C4-2B (cell line): ENCODE data around the gene TPRA1.

Experiments used
- H3K27ac ChIP-seq: fragments of 450-650 bp; 2 replicates; pipeline ENCODE4 v1.5.1; 2017
- ZFX ChIP-seq: fragments of 450-650 bp; IDR thresholded peaks from 2 replicates; pipeline ENCODE4 v1.6.1; 2017
- TF ChIP-seq, protein P1 (sequence below): fragments of 450-650 bp; conservative IDR thresholded peaks from 2 replicates; pipeline ENCODE4 v1.5.1; 2017; ENCODE audit warnings: mild to moderate bottlenecking

TPRA1 gene

DNA sequence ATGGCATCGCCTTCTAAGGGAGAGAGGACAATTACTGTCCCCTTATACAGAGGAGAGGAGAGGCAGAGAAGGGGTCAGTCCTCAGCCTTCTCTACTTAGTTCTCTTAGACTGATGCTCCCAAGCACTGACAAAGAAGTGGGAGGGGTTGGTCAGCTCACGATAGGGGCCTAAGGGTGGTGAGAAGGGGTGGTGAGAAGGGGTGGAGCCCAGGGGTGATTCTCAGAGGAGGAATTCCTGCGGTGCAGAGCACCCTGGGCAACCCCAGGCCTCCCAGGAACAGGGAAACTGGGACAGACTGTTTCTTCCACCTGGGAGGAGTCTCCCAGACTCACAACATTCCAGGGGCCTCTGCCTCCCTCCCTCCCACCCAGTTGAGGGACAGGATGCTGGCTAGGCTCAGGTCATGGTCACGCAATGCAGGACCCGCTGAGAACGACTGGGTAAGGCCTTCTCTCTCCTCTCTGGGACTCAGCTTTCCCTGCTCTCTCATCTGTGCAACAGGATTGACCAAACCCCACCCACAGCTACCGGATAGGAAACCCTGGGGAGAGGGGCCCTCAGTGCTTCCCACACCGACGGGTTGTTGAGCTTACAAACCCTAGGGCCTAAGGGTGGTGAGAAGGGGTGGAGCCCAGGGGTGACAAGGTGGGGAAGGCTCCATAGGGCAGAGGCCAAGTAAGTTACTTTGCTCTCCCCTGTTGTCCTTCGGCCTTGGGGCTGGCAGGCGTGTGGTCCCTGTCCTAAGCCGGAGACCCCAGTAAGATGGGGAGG, 1.5 kb downstream of the TPRA1 start:
- H3K27ac ChIP-seq, result peak overlapping the region; percentile 93
- no peak for TF ChIP-seq ZFX
- TF ChIP-seq, protein P1, sequence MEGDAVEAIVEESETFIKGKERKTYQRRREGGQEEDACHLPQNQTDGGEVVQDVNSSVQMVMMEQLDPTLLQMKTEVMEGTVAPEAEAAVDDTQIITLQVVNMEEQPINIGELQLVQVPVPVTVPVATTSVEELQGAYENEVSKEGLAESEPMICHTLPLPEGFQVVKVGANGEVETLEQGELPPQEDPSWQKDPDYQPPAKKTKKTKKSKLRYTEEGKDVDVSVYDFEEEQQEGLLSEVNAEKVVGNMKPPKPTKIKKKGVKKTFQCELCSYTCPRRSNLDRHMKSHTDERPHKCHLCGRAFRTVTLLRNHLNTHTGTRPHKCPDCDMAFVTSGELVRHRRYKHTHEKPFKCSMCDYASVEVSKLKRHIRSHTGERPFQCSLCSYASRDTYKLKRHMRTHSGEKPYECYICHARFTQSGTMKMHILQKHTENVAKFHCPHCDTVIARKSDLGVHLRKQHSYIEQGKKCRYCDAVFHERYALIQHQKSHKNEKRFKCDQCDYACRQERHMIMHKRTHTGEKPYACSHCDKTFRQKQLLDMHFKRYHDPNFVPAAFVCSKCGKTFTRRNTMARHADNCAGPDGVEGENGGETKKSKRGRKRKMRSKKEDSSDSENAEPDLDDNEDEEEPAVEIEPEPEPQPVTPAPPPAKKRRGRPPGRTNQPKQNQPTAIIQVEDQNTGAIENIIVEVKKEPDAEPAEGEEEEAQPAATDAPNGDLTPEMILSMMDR, result no peak

DNA sequence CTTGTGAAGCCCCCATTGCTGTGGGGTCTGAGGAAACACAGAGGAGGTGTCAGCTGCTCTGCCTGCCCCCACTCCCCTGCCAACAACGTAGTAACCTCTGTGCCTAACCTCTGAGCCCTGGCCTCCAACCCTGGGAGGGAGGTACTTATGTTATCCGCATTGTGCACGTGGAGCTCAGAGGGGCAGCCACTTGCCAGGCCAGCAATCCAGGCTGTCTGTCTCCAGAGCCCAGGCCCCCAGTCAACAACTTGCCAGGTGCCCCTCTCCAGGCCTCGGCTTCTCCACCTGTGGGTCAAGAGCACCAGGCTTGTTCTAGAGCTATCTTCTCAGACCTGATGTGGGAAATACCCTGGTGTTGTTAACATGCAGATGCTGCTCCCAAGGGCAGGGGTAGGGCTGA, 2.7 kb downstream of the TPRA1 start:
- TF ChIP-seq, protein P1, result no peak
- TF ChIP-seq ZFX, result no peak
- no peak overlapping the region for H3K27ac ChIP-seq

DNA sequence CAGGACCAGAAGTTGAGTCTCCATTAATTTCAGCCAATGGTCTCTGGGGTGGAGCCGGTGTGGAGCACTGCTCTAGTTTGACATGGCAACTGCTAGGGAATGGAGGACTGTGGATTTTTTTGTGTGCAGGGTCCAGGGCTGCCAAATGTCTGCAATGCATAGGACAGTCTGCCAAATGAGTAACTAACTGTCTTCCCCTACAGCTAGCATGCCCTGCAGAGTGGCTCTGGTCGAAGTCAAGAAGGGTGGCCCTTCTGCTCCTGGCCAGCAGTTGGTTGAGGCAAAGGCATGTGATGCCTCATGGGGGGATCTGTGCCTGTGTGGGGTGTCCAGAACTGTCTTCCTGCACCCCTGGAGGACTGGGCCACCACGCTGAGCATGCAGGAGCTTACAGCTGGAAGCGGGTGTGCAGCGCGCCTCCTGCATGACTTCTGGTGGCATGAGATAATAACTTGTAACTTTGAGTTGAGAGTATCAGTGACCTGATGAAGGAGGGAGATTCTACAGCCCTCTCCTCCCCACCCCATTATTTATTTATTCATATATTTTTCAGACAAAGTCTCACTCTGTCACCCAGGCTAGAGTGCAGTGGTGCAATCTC, 4.6 kb downstream of the TPRA1 start:
- H3K27ac ChIP-seq, result no peak overlapping the region
- TF ChIP-seq ZFX, result no peak
- TF ChIP-seq, protein P1, result no peak

DNA sequence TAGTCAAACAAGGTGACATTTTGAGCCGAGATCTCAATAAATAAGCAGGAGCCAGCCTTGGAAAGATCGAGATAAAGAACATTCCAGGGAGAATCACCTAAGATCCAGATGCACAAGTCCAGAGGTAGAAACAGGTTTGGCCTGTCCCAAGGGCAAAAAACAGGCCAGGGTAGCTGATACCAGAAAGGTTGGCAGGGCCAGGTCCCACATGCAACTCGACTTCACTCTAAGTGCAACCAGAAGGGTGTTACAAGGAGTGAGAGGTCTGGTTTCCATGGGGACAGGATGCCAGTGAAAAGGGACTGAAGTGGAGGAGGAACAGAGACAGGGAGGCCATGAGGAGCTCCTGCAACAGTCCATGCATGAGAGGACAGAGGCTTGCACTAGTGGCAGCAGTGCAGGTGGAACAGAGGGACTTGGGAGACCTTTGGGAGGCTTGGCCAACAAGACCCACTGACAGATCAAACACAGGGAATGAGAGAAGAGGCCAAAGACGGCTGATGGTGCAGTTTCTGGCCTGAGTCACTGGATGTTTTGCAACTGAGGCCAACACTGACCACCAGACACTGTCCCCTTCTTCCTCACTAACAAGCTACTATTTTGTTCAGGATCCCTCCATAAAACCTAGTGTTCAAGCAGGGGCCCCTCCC, 5.2 kb downstream of the TPRA1 start:
- H3K27ac ChIP-seq, result no peak overlapping the region
- no peak for TF ChIP-seq ZFX
- TF ChIP-seq, protein P1, result no peak

DNA sequence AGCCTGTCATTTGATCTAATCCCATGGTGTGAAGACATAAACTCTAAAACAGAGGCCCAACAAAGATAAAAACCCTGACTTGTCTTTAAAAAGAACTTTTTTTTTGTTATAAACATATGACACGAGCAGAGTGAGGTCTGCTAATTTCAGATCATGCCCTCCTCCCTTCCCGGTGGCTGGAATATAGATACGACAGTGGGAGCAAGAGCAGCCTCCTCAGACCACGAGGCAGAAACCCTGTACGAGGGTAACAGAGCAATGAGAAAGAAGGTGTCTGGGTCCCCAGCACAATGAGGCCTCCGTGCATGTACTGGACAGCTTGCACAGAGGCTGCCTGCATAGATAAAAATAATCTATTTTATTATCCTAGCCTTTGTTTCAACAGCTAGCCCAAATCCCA, 5.8 kb downstream of the TPRA1 start:
- H3K27ac ChIP-seq, result no peak overlapping the region

DNA sequence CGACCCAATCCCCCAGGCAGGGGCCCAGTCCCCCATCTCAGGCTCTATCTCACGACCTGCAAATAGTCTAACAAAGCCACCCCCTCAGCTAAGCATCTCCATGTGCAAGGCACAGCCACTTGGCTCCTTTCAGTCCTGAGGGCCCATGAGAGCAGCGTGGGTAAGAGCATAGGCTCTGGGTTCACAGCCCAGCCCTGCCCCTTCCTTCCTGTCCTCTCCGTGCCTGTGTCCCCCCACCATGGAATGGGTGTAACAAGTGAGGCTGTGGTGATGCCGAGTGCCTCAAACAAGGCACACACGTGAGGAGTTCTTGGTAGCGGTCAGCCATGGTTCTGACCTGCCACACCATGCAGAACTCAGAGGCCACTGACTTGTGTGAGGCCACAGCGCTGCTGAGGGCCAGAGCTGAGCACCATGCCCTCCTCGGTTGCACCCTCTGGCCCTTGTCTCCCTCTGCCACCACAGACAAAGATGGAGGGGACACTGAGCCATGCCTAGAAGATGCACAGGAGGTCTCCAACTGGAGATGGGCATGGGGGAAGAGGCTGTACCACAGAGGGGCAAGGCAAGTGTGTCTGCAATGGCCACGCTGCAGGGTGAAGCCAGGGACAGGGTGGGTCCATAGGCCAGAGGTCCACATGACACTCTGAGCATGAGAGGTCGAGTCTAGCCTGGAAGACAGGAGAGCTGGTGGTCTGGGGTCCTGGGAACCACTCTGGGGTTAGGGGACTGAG, 10.0 kb downstream of the TPRA1 start:
- H3K27ac ChIP-seq, result no peak overlapping the region
- TF ChIP-seq, protein P1, result no peak
- no peak for TF ChIP-seq ZFX

More for the DNA sequence above, 5.8 kb downstream of the TPRA1 start:
- TF ChIP-seq, protein P1, result no peak
- TF ChIP-seq ZFX, result no peak
